ENCODE results near the gene OR52B6. TPM values are rescaled to one million over a fixed set of nuclear protein-coding genes. Genes with fewer than 3 reads are reported as not detected.
"Not testable (repeated sequence)": the region's sequence is repeated elsewhere in the genome, so short reads cannot be mapped to it uniquely, and the experiment has no call there.

OR52B6 gene
- total RNA-seq, 4 donors from 2014 or later: not detected

DNA sequence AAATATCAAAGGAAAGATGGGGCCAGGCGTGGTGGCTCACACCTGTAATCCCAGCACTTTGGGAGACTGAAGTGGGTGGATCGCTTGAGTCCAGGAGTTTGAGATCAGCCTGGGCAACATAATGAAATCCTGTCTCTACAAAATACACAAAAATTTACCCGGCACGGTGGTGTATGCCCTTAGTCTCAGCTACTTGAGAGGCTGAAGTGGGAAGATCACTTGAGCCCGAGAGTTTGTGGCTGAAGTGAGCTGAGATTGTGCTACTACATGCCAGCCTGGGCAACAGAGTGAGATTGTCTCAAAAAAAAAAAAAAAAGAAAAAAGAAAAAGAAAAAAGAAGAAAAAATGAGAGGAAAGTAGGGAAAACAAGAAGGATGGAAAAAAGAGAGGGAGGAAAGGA is 11.9 kb downstream of the OR52B6 start:
- no peak for DNase-seq (ENCODE audit: low spot score)
- TF ChIP-seq, protein P1, sequence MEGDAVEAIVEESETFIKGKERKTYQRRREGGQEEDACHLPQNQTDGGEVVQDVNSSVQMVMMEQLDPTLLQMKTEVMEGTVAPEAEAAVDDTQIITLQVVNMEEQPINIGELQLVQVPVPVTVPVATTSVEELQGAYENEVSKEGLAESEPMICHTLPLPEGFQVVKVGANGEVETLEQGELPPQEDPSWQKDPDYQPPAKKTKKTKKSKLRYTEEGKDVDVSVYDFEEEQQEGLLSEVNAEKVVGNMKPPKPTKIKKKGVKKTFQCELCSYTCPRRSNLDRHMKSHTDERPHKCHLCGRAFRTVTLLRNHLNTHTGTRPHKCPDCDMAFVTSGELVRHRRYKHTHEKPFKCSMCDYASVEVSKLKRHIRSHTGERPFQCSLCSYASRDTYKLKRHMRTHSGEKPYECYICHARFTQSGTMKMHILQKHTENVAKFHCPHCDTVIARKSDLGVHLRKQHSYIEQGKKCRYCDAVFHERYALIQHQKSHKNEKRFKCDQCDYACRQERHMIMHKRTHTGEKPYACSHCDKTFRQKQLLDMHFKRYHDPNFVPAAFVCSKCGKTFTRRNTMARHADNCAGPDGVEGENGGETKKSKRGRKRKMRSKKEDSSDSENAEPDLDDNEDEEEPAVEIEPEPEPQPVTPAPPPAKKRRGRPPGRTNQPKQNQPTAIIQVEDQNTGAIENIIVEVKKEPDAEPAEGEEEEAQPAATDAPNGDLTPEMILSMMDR (IDR thresholded peaks at IDR 0.05): no peak
- no peak for ATAC-seq (ENCODE audit: low FRiP score)

DNA sequence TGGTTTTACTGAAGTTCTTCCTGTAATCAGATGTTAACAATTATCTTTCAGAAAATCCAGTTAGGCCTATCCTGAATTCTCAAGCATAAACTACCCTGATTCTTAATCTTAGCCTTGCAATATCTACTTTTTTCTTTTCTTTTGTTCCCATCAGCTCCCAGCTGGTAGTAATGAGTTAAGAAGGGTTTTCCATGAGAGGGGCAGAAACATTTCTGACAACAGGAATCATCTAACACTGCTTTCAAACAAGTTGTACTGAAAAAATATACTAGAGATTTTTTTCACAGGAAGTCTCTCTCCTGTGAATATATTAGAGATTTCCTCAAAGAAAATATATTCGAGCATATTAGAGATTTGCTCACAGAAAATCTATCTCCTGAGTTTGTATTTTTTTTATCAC is 12.5 kb downstream of the OR52B6 start:
- ATAC-seq (ENCODE audit: low FRiP score): no peak
- no peak for DNase-seq (ENCODE audit: low spot score)
- TF ChIP-seq, protein P1 (IDR thresholded peaks at IDR 0.05): no peak

DNA sequence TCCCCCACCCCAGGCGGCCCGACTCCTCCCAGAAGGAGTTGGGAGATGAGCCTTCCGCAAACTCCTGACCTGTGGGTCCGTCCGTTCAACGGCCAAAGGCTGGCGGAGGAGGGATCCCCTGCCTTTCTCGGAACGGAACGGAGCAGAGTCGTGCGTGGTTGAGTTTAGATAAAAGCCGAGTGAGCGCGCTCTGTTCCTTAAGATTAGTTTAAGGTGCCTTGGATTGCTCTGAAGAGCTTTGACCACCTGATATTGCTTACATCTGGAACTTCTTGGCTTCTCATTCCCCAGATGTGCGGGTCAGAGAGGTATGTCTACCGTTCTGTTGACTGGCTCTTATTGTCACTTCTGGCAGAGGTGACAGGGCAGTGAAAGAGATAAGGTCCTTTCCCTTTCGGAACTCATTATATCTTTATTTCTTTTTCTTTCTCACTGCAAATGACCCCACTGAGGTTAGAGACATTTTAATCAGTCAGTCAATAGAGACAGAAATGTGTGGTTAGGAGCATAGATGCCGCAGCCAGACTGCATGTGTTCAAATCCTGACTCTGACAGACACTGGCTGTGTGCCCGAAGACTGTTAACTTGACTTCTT is 16.0 kb downstream of the OR52B6 start, which contains the start of gene TRIM6:
Gene TRIM6 (plus strand): TSS at position 31 of the 595 bp plus-strand sequence. CDS start 261 bp downstream, at position 292.
- peak; percentile 33 for DNase-seq (ENCODE audit: low spot score)
- TF ChIP-seq, protein P1 (IDR thresholded peaks at IDR 0.05): no peak
- ATAC-seq (ENCODE audit: low FRiP score): peak; percentile 94

DNA sequence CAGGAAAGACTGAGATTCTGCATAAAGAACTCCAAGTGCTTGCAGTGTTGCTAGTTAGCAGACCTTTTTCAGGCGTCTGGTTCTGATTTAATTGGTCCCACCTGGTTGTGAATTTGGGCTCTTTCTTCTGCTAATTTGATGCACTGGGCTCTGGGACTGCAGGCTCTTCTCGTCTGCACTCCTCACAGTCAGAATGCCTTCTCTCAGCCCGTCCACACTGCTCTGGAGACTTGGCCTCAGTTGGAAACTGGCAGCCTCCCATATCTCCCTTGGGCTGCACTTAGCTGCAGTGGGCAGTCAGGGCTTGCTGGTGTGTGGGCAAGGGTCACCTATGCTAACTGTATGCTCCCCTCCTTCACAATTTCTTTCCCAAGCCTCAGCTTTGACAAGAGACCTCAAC is 17.3 kb downstream of the OR52B6 start:
- TF ChIP-seq, protein P1 (IDR thresholded peaks at IDR 0.05): no peak
- DNase-seq (ENCODE audit: low spot score) (no peak), ATAC-seq (ENCODE audit: low FRiP score) (no peak)

DNA sequence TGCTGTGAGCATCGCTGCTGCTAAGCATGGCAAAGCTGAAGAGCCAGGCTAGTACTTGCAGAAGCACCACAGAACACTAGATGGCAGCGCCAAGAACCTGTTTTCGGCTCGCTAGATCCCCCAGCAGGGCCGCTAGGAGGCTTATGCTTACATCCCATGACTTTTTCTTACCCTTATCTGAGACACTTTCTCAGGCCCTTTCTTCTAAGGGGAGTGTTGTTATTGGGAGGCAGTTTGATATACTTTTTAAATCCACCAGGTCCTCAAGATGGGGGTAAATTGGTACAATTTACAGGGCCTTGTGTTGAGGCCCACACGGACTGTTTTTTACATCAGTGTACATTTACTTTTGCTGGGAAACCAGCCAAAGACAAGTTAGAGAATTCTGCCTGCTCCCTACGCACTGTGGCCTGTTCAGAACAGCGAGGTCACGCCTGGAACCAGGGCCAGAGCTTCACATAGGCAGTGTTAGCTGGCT is 19.7 kb downstream of the OR52B6 start:
- TF ChIP-seq, protein P1 (IDR thresholded peaks at IDR 0.05): peak in 1 of 3 donors; percentile 22
- ATAC-seq (ENCODE audit: low FRiP score) (peak; percentile 60), DNase-seq (ENCODE audit: low spot score) (no peak)

DNA sequence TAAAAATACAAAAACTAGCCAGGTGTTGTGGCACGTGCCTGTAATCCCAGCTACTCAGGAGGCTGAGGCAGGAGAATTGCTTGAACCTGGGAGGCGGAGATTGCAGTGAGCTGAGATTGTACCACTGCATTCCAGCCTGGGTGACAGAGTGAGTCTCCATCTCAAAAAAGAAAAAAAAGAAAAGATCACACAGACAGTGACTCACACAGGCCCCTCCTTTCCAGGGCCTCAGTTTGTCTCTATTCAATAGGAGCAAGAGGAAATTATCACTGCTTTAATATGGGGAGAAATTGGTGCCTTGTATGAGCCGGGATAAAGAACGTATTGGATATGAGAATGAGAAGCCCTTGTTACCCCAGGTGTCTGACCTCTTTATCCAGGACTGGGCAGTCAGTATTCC is 22.1 kb downstream of the OR52B6 start:
- not testable (repeated sequence) for ATAC-seq (ENCODE audit: low FRiP score); DNase-seq (ENCODE audit: low spot score)

DNA sequence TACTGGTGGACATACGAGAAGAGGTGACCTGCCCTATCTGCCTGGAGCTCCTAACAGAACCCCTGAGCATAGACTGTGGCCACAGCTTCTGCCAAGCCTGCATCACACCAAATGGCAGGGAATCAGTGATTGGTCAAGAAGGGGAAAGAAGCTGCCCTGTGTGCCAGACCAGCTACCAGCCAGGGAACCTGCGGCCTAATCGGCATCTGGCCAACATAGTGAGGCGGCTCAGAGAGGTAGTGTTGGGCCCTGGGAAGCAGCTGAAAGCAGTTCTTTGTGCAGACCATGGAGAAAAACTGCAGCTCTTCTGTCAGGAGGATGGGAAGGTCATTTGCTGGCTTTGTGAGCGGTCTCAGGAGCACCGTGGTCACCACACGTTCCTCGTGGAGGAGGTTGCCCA is 22.6 kb downstream of the OR52B6 start:
- DNase-seq (ENCODE audit: low spot score) (no peak), ATAC-seq (ENCODE audit: low FRiP score) (no peak)
- TF ChIP-seq, protein P1 (IDR thresholded peaks at IDR 0.05): no peak
